ENCODE results near the gene TAGLN. TPM values are rescaled to one million over a fixed set of nuclear protein-coding genes. Genes with fewer than 3 reads are reported as not detected.

Gene TAGLN
- total RNA-seq, 1 donor from 2014 or later, result 465 TPM

DNA sequence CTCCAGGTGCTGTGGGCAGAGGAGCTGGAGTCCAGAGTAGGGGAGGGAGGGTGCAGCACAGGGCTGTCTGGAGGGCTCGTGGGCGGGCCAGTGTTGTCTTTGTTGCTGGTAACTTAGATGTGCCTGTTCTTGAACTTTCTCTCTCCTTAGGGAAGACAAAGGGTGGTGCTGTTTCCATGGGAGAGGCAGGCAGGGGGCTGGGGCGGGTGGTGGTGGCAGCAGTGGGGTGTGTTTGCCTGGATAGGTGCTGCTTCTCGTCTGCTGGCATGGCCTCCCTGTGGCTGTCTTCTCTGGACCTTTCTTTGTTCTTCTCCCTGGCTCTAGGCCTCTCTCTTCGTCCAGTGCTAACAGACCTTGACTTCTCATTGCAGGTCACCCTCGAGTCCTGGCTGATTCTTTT, 12.2 kb upstream of the TAGLN start:
- H3K4me3 ChIP-seq, result no peak overlapping the region
- intact Hi-C loops (cut with DNase I), result no loop called here
- no peaks in the 10 kb centered on the region for H3K4me1 ChIP-seq
- no peaks in the 10 kb centered on the region for H3K27me3 ChIP-seq
- no peaks in the 10 kb centered on the region for H3K9me3 ChIP-seq
- no peak for ATAC-seq
- DNase-seq, result no peak
- H3K27ac ChIP-seq, result no peak overlapping the region
- peaks cover 46% of the 10 kb centered on the region for H3K36me3 ChIP-seq
- TF ChIP-seq, protein P1, sequence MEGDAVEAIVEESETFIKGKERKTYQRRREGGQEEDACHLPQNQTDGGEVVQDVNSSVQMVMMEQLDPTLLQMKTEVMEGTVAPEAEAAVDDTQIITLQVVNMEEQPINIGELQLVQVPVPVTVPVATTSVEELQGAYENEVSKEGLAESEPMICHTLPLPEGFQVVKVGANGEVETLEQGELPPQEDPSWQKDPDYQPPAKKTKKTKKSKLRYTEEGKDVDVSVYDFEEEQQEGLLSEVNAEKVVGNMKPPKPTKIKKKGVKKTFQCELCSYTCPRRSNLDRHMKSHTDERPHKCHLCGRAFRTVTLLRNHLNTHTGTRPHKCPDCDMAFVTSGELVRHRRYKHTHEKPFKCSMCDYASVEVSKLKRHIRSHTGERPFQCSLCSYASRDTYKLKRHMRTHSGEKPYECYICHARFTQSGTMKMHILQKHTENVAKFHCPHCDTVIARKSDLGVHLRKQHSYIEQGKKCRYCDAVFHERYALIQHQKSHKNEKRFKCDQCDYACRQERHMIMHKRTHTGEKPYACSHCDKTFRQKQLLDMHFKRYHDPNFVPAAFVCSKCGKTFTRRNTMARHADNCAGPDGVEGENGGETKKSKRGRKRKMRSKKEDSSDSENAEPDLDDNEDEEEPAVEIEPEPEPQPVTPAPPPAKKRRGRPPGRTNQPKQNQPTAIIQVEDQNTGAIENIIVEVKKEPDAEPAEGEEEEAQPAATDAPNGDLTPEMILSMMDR (IDR thresholded peaks at IDR 0.05), result no peak

DNA sequence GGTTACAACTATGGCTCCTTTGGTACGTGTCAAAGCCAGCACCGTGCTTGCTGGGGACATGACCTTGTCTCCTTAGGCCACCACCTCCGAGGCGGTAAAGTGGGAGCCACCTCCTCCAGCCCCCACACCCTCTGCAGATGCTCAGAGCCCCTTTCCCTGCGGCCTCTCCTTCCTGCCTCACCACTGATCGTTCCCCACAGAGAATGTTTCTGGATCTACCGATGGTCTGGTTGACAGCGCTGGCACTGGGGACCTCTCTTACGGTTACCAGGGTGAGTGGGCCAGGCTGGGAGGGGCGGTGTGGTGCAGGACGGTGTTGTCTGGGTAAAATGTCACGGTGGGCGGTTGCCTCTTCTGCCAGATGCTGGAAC, 11.8 kb upstream of the TAGLN start:
- H3K36me3 ChIP-seq, result peaks cover 46% of the 10 kb centered on the region

DNA sequence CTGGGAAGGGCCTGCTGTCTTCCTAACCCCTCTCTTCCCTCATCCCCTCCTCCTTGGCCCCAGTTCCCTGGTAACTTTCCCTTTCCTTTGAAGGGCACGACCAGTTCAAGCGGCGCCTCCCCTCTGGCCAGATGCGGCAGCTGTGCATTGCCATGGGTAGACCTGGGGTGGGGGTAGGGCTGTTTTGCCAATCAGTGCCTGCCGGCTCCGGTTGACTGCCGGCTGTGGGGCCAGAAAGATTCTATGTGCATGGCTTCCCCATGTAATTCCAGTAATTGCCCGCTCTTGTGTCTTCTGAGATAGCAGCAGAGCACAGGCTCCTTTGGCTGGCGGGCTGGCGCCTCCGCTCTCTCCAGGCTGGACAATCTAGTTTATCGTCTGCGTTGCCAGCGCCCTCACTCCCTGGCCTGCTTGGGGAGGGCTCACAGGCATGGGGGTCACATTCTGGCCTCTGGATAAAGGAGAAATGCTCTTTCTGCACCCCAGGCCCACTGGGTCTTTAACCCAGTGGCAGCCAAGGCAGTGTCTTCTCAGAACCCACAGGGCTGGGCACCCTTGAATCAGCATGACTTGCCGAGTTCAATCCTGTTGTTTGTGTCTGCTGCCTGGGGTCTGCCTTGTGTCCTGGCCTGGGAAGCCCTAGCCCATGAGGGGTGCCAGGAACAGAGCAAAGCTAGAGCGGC, 11.2 kb upstream of the TAGLN start:
- intact Hi-C loops (cut with DNase I), result no loop called here
- Histone ChIP-seq H3K4me1 (no peaks in the 10 kb centered on the region), H3K4me3 (no peak overlapping the region), H3K36me3 (peaks cover 46% of the 10 kb centered on the region), H3K27me3 (no peaks in the 10 kb centered on the region), H3K9me3 (no peaks in the 10 kb centered on the region), H3K27ac (peak overlapping the region; percentile 63)
- TF ChIP-seq, protein P1 (IDR thresholded peaks at IDR 0.05), result no peak
- ATAC-seq, result no peak
- peak; percentile 61 for DNase-seq

More for the DNA sequence above, 11.8 kb upstream of the TAGLN start:
- Histone ChIP-seq H3K27ac (no peak overlapping the region), H3K4me3 (no peak overlapping the region), H3K9me3 (no peaks in the 10 kb centered on the region), H3K27me3 (no peaks in the 10 kb centered on the region), H3K4me1 (no peaks in the 10 kb centered on the region)
- DNase-seq, result no peak
- TF ChIP-seq, protein P1 (IDR thresholded peaks at IDR 0.05), result no peak
- intact Hi-C loops (cut with DNase I), result no loop called here
- ATAC-seq, result no peak

DNA sequence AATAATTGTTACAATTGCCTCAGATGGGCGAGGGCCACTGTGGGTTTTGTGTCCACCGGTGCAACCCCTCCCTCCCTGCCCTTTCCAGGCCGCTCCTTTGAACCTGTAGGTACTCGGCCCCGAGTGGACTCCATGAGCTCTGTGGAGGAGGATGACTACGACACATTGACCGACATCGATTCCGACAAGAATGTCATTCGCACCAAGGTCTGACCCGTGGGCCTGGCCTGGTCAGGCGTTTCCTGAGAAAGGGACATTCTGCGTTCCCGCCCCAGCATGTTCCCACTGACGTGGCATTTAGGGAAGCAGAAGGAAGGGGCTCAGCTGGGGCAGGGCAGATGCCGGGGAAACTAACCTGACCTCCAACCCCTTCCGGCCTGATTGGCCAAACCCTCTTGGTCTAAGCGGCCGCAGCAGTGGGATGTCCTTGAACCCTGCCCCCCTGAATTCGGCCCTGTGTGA, 10.5 kb upstream of the TAGLN start:
- intact Hi-C loops (cut with DNase I), result no loop called here
- Histone ChIP-seq H3K9me3 (no peaks in the 10 kb centered on the region), H3K36me3 (peaks cover 45% of the 10 kb centered on the region)

DNA sequence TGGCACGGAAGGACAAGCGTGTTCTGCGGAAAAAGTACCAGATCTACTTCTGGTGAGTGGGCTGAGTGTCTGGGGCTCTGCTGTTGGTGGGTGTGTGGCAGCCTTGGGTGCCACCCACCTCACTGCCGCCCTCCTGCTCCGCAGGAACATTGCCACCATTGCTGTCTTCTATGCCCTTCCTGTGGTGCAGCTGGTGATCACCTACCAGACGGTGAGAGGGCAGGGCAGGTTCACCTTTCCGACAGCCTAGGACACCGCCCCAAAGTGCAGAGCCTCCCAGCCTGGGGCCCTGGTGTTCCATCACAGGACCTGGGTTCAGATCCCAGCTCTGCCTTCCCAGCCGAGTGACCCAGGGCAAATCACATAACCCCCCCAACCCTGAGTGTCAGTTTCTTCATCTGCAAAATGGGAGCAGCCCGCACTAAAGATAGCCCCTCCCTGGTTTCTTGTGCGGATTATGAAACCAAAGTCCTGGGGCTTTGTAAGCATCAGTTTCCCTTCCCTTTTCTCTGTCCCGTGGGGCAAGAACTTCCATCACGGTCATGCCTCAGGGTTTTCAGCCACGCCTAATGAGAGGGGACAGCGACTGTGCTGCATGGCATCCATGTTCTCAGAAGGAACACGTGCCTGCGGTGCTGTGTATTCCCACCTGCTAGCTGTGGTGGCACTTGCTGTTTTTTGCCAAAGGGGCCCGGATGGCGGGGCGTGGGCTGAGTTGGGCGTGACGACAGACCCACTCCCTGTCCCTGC, 9.8 kb upstream of the TAGLN start:
- intact Hi-C loops (cut with DNase I), result no loop called here

More for the DNA sequence above, 10.5 kb upstream of the TAGLN start:
- H3K27me3 ChIP-seq, result no peaks in the 10 kb centered on the region
- H3K27ac ChIP-seq, result peak overlapping the region; percentile 63
- DNase-seq (peak; percentile 80), ATAC-seq (peak; percentile 62)
- TF ChIP-seq, protein P1 (IDR thresholded peaks at IDR 0.05), result no peak
- H3K4me1 ChIP-seq, result no peaks in the 10 kb centered on the region
- H3K4me3 ChIP-seq, result no peak overlapping the region

More for the DNA sequence above, 9.8 kb upstream of the TAGLN start:
- Histone ChIP-seq H3K36me3 (peaks cover 46% of the 10 kb centered on the region), H3K27ac (peak overlapping the region; percentile 63), H3K27me3 (no peaks in the 10 kb centered on the region), H3K4me3 (no peak overlapping the region), H3K4me1 (no peaks in the 10 kb centered on the region), H3K9me3 (no peaks in the 10 kb centered on the region)
- peak; percentile 76 for DNase-seq
- TF ChIP-seq, protein P1 (IDR thresholded peaks at IDR 0.05), result no peak
- ATAC-seq, result peak; percentile 71
